ENCODE data around the gene ARMC10. TPM values are rescaled to one million over a fixed set of nuclear protein-coding genes. Genes with fewer than 3 reads are reported as not detected.
A peak's percentile ranks its signal among the peaks of the same experiment; 100 is the strongest.
"Not testable (repeated sequence)": the region's sequence is repeated elsewhere in the genome, so short reads cannot be mapped to it uniquely, and the experiment has no call there.

Gene ARMC10
- total RNA-seq, result 20.7 TPM
- long read RNA-seq, transcript ARMC10-209 (5 exons, 2,347 nt), result minor isoform, 6 of 22 reads
- long read RNA-seq, transcript ARMC10-208 (6 exons, 2,524 nt), result major isoform, 12 of 22 reads
- long read RNA-seq, partial matches to known transcripts, result 0 of 22 reads
- long read RNA-seq, other reads (novel, unspliced or antisense), result 4 of 22 reads

- intact Hi-C loops (cut with DNase I), result loop anchor here (2.0 kb wide), 1 partner anchor 74 kb away; the partner anchor contains the start of gene NAPEPLD
- DNase-seq (ENCODE audit: missing footprints), result peak; percentile 93
- peak; percentile 97 for ATAC-seq
These were observed at the start of gene ARMC10, which contains the start of gene FBXL13 for GRCh38 chr7:103074519-103075336. TSS of gene ARMC10 (plus strand) at chr7:103075140. CDS start at chr7:103075273, 133 bp downstream. TSS of gene FBXL13 (minus strand) at chr7:103074796.

GRCh38 chr7:103025341-103025740 is 49.6 kb upstream of the ARMC10 start:
- intact Hi-C loops (cut with DNase I), result no loop called here
- ATAC-seq (no peak), DNase-seq (ENCODE audit: missing footprints) (no peak)

GRCh38 chr7:103031024-103031423 is 43.9 kb upstream of the ARMC10 start:
- ATAC-seq (no peak), DNase-seq (ENCODE audit: missing footprints) (no peak)
- intact Hi-C loops (cut with DNase I), result no loop called here

GRCh38 chr7:103031781-103032180 is 43.2 kb upstream of the ARMC10 start:
- intact Hi-C loops (cut with DNase I), result no loop called here
- no peak for DNase-seq (ENCODE audit: missing footprints)
- no peak for ATAC-seq

GRCh38 chr7:103034318-103034717 is 40.6 kb upstream of the ARMC10 start:
- DNase-seq (ENCODE audit: missing footprints), result peak; percentile 40
- intact Hi-C loops (cut with DNase I), result not testable (repeated sequence)

GRCh38 chr7:103037476-103037822 is 37.5 kb upstream of the ARMC10 start:
- no peak for DNase-seq (ENCODE audit: missing footprints)
- intact Hi-C loops (cut with DNase I), result no loop called here
- ATAC-seq, result no peak

More at GRCh38 chr7:103034318-103034717, 40.6 kb upstream of the ARMC10 start:
- ATAC-seq, result not testable (repeated sequence)

- DNase-seq (ENCODE audit: missing footprints); intact Hi-C loops (cut with DNase I); ATAC-seq: not testable (repeated sequence)
These were observed 36.9 kb upstream of the ARMC10 start for GRCh38 chr7:103037823-103038739.

GRCh38 chr7:103041815-103042214 is 33.1 kb upstream of the ARMC10 start:
- intact Hi-C loops (cut with DNase I); DNase-seq (ENCODE audit: missing footprints); ATAC-seq: not testable (repeated sequence)

- intact Hi-C loops (cut with DNase I), result no loop called here
- ATAC-seq (no peak), DNase-seq (ENCODE audit: missing footprints) (no peak)
These were observed 26.1 kb upstream of the ARMC10 start for GRCh38 chr7:103048833-103049232.

GRCh38 chr7:103051519-103051918 is 23.4 kb upstream of the ARMC10 start:
- ATAC-seq (no peak), DNase-seq (ENCODE audit: missing footprints) (no peak)
- intact Hi-C loops (cut with DNase I), result no loop called here

- DNase-seq (ENCODE audit: missing footprints); intact Hi-C loops (cut with DNase I); ATAC-seq: not testable (repeated sequence)
These were observed 18.9 kb upstream of the ARMC10 start for GRCh38 chr7:103056006-103056405.

- ATAC-seq (no peak), DNase-seq (ENCODE audit: missing footprints) (no peak)
- intact Hi-C loops (cut with DNase I), result no loop called here
These were observed 16.8 kb upstream of the ARMC10 start for GRCh38 chr7:103058122-103058521.

GRCh38 chr7:103059471-103059870 is 15.5 kb upstream of the ARMC10 start:
- intact Hi-C loops (cut with DNase I), result no loop called here
- no peak for DNase-seq (ENCODE audit: missing footprints)
- peak; percentile 44 for ATAC-seq

- intact Hi-C loops (cut with DNase I), result loop anchor here (5.0 to 10.0 kb wide), 2 partner anchors 159 to 307 kb away; no protein-coding TSS in a partner anchor
- ATAC-seq (no peak), DNase-seq (ENCODE audit: missing footprints) (no peak)
These were observed 11.0 kb upstream of the ARMC10 start for GRCh38 chr7:103063895-103064294.

GRCh38 chr7:103065667-103066066 is 9.3 kb upstream of the ARMC10 start:
- ATAC-seq (no peak), DNase-seq (ENCODE audit: missing footprints) (no peak)
- intact Hi-C loops (cut with DNase I), result loop anchor here (10.0 kb wide), 1 partner anchor 161 kb away; no protein-coding TSS in a partner anchor

- ATAC-seq, result no peak
- intact Hi-C loops (cut with DNase I), result loop anchor here (10.0 kb wide), 1 partner anchor 164 kb away; no protein-coding TSS in a partner anchor
- no peak for DNase-seq (ENCODE audit: missing footprints)
These were observed 6.2 kb upstream of the ARMC10 start for GRCh38 chr7:103068414-103069403.

- DNase-seq (ENCODE audit: missing footprints) (no peak), ATAC-seq (no peak)
- intact Hi-C loops (cut with DNase I), result no loop called here
These were observed 3.9 kb upstream of the ARMC10 start for GRCh38 chr7:103071000-103071399.
